Endothelial cell of umbilical vein (primary cell): Measurements from ENCODE around the gene KRTAP17-1. TPM values are rescaled to one million over a fixed set of nuclear protein-coding genes. Genes with fewer than 3 reads are reported as not detected.

Experiments used
- BruUV-seq: library from RNA; stranded (reverse); fragments of 400-500 nt; replicated peaks from 2 replicates; lab custom pipeline; 2021; lab: Mats Ljungman, UMichigan
- CTCF ChIA-PET: fragments of 300-600, 350-600 bp; sonication (Branson Sonifier 250); formaldehyde crosslinking; loops from one replicate; lab custom pipeline; 2021; ENCODE audit warnings: antibody characterized with exemption, inconsistent platforms; lab: Charles Lee
- POLR2A ChIA-PET: fragments of 300-600, 350-600 bp; sonication (Branson Sonifier 250); formaldehyde crosslinking; loops from one replicate; lab custom pipeline; 2021; ENCODE audit warnings: antibody characterized with exemption, inconsistent platforms; lab: Charles Lee
- DNase-seq: peaks from one replicate; pipeline ENCODE4 v3.0.0-alpha.2; 2011; ENCODE audit warnings: low read depth, low spot score
- FAIRE-seq: peaks from 2 replicates; lab custom pipeline; 2011; peaks lifted over from hg19 to GRCh38; lab: Jason Lieb, UNC
- H2AFZ ChIP-seq: 2 replicates; pipeline ENCODE4 v1.6.0; 2012; ENCODE audit warnings: low read depth, low read length, control low read depth, inconsistent platforms
- H3K27ac ChIP-seq: 2 replicates; pipeline ENCODE4 v1.5.1; 2011; ENCODE audit warnings: low read depth, mild to moderate bottlenecking, control low read depth, low read length, moderate library complexity; ENCODE audit not compliant: insufficient read depth
- H3K27me3 ChIP-seq, 2 experiments: 2 replicates each; pipeline versions ENCODE4 v1.6.0 to v1.6.1; 2011; ENCODE audit warnings: low read length in 2 of 2, mixed read lengths in 1 of 2; ENCODE audit not compliant: control insufficient read depth in 2 of 2, insufficient read depth in 2 of 2
- H3K36me3 ChIP-seq, 2 experiments: 2 replicates in 1 of 2; 3 replicates in 1 of 2; pipeline ENCODE4 v1.5.1; 2011; ENCODE audit warnings: low read length in 2 of 2, mild to moderate bottlenecking in 1 of 2, moderate library complexity in 1 of 2; ENCODE audit not compliant: control insufficient read depth in 2 of 2, insufficient read depth in 2 of 2; ENCODE audit errors: extremely low read depth in 1 of 2
- H3K4me1 ChIP-seq: 3 replicates; pipeline ENCODE4 v1.5.1; 2011; ENCODE audit warnings: mild to moderate bottlenecking, low read length; ENCODE audit not compliant: control insufficient read depth, insufficient read depth; ENCODE audit errors: extremely low read depth
- H3K4me2 ChIP-seq: 2 replicates; pipeline ENCODE4 v1.6.1; 2011; ENCODE audit warnings: low read length, control low read depth, mixed read lengths; ENCODE audit not compliant: insufficient read depth
- H3K4me3 ChIP-seq, 3 experiments: fragments of 200-600 bp in 1 of 3; sonication (generic), shearing (Covaris generic) in 1 of 3; replicated peaks in 1 of 3; 2 replicates each; pipeline ENCODE4 v1.5.1; 2011 to 2016; ENCODE audit warnings: control low read depth in 3 of 3, low read length in 3 of 3, mild to moderate bottlenecking in 2 of 3, inconsistent platforms in 1 of 3, low read depth in 1 of 3, moderate library complexity in 1 of 3; ENCODE audit not compliant: insufficient read depth in 1 of 3
- H3K79me2 ChIP-seq: 2 replicates; pipeline ENCODE4 v1.6.0; 2012; ENCODE audit warnings: low read length, inconsistent platforms; ENCODE audit not compliant: control insufficient read depth, insufficient read depth
- H3K9ac ChIP-seq: replicated peaks from 2 replicates; pipeline ENCODE3; 2011; ENCODE audit warnings: low read length, control low read depth; ENCODE audit not compliant: insufficient read depth; ENCODE audit errors: extremely low read depth
- H3K9me1 ChIP-seq: replicated peaks from 3 replicates; pipeline ENCODE4 v1.6.0; 2011; ENCODE audit warnings: mild to moderate bottlenecking, low read length; ENCODE audit not compliant: control insufficient read depth, insufficient read depth; ENCODE audit errors: extremely low read depth
- H3K9me3 ChIP-seq: replicated peaks from 2 replicates; pipeline ENCODE4 v1.5.1; 2012; ENCODE audit warnings: low read length, inconsistent platforms; ENCODE audit not compliant: control insufficient read depth, insufficient read depth
- H4K20me1 ChIP-seq: replicated peaks from 2 replicates; pipeline ENCODE3; 2011; ENCODE audit warnings: mild to moderate bottlenecking, low read length; ENCODE audit not compliant: control insufficient read depth, insufficient read depth; ENCODE audit errors: extremely low read depth
- EZH2 ChIP-seq: IDR thresholded peaks from 2 replicates; pipeline ENCODE4 v1.6.1; 2012; ENCODE audit warnings: borderline replicate concordance, low read depth, mild to moderate bottlenecking, moderate library complexity, low read length, inconsistent platforms; ENCODE audit not compliant: severe bottlenecking
- FOS ChIP-seq: IDR thresholded peaks from 2 replicates; pipeline ENCODE4 v1.6.1; 2011; ENCODE audit warnings: mild to moderate bottlenecking, low read length, moderate library complexity, borderline replicate concordance; ENCODE audit not compliant: insufficient read depth
- GATA2 ChIP-seq: IDR thresholded peaks from 2 replicates; pipeline ENCODE4 v1.7.0; 2011; ENCODE audit warnings: low read depth, mild to moderate bottlenecking, moderate library complexity, mixed read lengths, low read length; ENCODE audit not compliant: insufficient read length, insufficient read depth
- JUN ChIP-seq: IDR thresholded peaks from 2 replicates; pipeline ENCODE4 v1.6.1; 2011; ENCODE audit warnings: borderline replicate concordance, low read depth; ENCODE audit not compliant: insufficient read length, insufficient read depth
- MAX ChIP-seq: IDR thresholded peaks from 2 replicates; pipeline ENCODE4 v1.6.1; 2011; ENCODE audit not compliant: insufficient read depth, insufficient read length
- MYC ChIP-seq: IDR thresholded peaks from one replicate; pipeline ENCODE4 v1.6.1; 2011; ENCODE audit warnings: mild to moderate bottlenecking, low read depth, low read length
- POLR2A ChIP-seq: IDR thresholded peaks from 2 replicates; pipeline ENCODE4 v1.6.1; 2012; ENCODE audit warnings: low read depth, mild to moderate bottlenecking, control low read depth, low read length
- POLR2AphosphoS5 ChIP-seq: IDR thresholded peaks from 2 replicates; pipeline ENCODE4 v1.6.1; 2012; ENCODE audit warnings: low read depth, mild to moderate bottlenecking, control low read depth, low read length, moderate library complexity; ENCODE audit not compliant: insufficient read depth
- dilution Hi-C: fragments of 300-500 bp; cut with MboI; formaldehyde crosslinking; loops from one replicate; pipeline ENCODE4 v1.15.0; 2019; ENCODE audit warnings: low sequenced_read_pairs; ENCODE audit not compliant: extremely low pct_ligation_motif_present
- intact Hi-C: fragments of 100-400 bp; cut with micrococcal nuclease; formaldehyde crosslinking; loops from one replicate; pipeline ENCODE4 v1.10.0; 2022
- polyA plus RNA-seq, 4 experiments: library from polyadenylated mRNA; depleted of rRNA in 3 of 4; stranded (reverse) in 3 of 4; unstranded in 1 of 4; fragments of >200 nt; gene quantifications; 2 replicates each; pipeline versions ENCODE4 v1.2.1 to v1.2.3, GENCODE V29; 2011 to 2012; ENCODE audit warnings: missing spikeins in 1 of 4
- total RNA-seq: library from RNA; stranded (reverse); gene quantifications from 2 replicates; pipeline ENCODE4 v1.2.3, GENCODE V29; 2021
- TF ChIP-seq, protein P1 (sequence below), 2 donors: IDR thresholded peaks; 1 replicate in 1 of 2; 2 replicates in 1 of 2; pipeline ENCODE4 v1.5.1; 2011; ENCODE audit warnings: low read length in 2 of 2, mild to moderate bottlenecking in 2 of 2, moderate library complexity in 2 of 2, control low read depth in 1 of 2, inconsistent platforms in 1 of 2, low read depth in 1 of 2; ENCODE audit not compliant: insufficient read depth in 1 of 2; ENCODE audit errors: extremely low read depth in 1 of 2

KRTAP17-1 gene
- total and polyA plus RNA-seq, 2 donors (not counting 3 experiments of a cell fraction or from before 2014, with no cell fraction given), result not detected

DNA sequence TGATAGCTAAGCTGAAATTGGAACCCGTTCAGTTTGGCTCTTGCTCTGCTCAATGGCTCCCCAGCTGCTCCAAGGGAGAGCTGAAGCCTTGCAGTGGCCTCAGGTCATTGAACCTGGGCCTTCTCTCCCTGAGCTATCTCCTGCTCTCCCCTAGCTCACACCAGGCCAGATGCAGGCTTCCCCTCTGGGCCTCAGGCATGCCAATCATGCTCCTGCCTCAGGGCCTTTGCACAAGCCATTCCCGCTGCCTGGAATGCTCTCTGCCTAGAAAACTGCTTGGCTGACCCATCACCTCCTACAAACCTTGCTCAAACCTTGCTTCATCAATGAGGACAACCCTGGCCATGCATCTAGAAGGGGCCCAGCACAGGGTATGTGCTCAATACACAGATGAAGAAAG lies 16.7 kb upstream of the KRTAP17-1 start:
- dilution Hi-C loops (no loop called here), intact Hi-C loops (no loop called here)
- Histone ChIP-seq H3K9ac (no peak overlapping the region), H3K36me3 (no peaks in the 10 kb centered on the region), H3K9me3 (no peaks in the 10 kb centered on the region), H3K9me1 (no peaks in the 10 kb centered on the region), H2AFZ (no peak overlapping the region), H3K27me3 (no peaks in the 10 kb centered on the region), H3K79me2 (no peaks in the 10 kb centered on the region), H3K4me2 (no peak overlapping the region), H3K27ac (no peak overlapping the region), H3K4me1 (no peaks in the 10 kb centered on the region), H4K20me1 (no peaks in the 10 kb centered on the region), H3K4me3 (no peak overlapping the region)
- no peak for DNase-seq
- BruUV-seq, result no TSS peak
- POLR2A ChIA-PET, result no interaction called here
- CTCF ChIA-PET, result interaction anchor here (1.2 to 1.9 kb wide), 3 partner anchors 14 to 423 kb away, joined by 3 to 8 read pairs (median 3); no protein-coding TSS in a partner anchor
- TF ChIP-seq MYC, result no peak
- no peak for TF ChIP-seq EZH2
- no peak for TF ChIP-seq FOS
- TF ChIP-seq, protein P1, sequence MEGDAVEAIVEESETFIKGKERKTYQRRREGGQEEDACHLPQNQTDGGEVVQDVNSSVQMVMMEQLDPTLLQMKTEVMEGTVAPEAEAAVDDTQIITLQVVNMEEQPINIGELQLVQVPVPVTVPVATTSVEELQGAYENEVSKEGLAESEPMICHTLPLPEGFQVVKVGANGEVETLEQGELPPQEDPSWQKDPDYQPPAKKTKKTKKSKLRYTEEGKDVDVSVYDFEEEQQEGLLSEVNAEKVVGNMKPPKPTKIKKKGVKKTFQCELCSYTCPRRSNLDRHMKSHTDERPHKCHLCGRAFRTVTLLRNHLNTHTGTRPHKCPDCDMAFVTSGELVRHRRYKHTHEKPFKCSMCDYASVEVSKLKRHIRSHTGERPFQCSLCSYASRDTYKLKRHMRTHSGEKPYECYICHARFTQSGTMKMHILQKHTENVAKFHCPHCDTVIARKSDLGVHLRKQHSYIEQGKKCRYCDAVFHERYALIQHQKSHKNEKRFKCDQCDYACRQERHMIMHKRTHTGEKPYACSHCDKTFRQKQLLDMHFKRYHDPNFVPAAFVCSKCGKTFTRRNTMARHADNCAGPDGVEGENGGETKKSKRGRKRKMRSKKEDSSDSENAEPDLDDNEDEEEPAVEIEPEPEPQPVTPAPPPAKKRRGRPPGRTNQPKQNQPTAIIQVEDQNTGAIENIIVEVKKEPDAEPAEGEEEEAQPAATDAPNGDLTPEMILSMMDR (IDR thresholded peaks at IDR 0.05; ENCODE audit: extremely low read depth in 1 of 2, insufficient read depth in 1 of 2, low read depth in 1 of 2, low read length in 2 of 2), result no peak
- TF ChIP-seq MAX, result no peak
- TF ChIP-seq GATA2, result no peak
- no peak for TF ChIP-seq JUN
- TF ChIP-seq POLR2A, result no peak
- no peak for TF ChIP-seq POLR2AphosphoS5
- FAIRE-seq, result no peak
